GM12892 (cell line): Measurements from ENCODE around the gene DNAJC24.

Experiments
- POLR2A ChIP-seq: IDR thresholded peaks from 2 replicates; pipeline ENCODE4 v1.6.1; 2011; ENCODE audit warnings: low read depth, low read length, control low read depth
- POLR2AphosphoS5 ChIP-seq: IDR thresholded peaks from 2 replicates; pipeline ENCODE4 v1.6.1; 2011; ENCODE audit warnings: low read depth, low read length, control low read depth

DNA sequence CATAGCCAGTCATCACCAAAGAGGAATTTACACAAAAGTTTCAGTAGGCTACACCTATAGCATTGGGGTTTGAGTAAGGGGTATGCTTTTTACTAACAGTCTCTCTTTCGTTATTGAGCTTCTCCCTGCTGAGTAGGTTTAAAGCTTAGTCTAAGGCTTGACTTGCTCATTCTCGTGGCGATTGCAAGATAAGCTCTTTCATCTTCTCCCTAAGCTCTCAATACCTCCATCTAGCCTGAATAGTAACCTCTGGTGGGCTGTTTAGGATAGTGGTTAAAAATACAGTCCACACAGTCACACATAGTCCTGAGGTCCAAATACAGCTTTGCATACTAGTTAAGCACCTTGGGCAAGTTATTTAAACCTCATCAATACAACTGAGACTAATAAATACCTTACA is 74.1 kb downstream of the DNAJC24 start:
- TF ChIP-seq POLR2AphosphoS5 (no peak), POLR2A (no peak)
